ENCODE measurements around the gene CD86.

CD86 gene, protein sequence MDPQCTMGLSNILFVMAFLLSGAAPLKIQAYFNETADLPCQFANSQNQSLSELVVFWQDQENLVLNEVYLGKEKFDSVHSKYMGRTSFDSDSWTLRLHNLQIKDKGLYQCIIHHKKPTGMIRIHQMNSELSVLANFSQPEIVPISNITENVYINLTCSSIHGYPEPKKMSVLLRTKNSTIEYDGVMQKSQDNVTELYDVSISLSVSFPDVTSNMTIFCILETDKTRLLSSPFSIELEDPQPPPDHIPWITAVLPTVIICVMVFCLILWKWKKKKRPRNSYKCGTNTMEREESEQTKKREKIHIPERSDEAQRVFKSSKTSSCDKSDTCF

DNA sequence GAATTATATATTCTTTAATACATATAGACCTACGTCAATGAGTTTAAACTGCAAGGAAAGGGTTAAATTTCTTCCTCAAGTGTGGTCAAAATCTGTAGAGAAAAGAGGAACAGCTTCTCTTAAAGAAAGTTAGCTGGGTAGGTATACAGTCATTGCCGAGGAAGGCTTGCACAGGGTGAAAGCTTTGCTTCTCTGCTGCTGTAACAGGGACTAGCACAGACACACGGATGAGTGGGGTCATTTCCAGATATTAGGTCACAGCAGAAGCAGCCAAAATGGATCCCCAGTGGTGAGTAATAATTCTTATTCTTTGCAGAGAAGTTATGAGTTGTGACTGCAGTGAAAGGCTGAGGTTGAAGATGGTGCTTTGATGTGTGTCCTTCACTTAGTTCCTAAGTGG lies at the start of gene CD86:
TSS of gene CD86 (plus strand) at position 148 of the 400 bp plus-strand sequence. CDS start at position 276, 128 bp downstream.
- ChIA-PET POLR2A (no interaction called here), CTCF (no interaction called here)
- no peak for DNase-seq (ENCODE audit: extremely low spot score)
- TF ChIP-seq FOXA1 (IDR thresholded peaks at IDR 0.05) (no peak), ELF4 (IDR thresholded peaks at IDR 0.05) (no peak), HDGF (IDR thresholded peaks at IDR 0.05; ENCODE audit: borderline replicate concordance) (no peak), L3MBTL2 (conservative IDR thresholded peaks at IDR 0.05) (no peak), FOXM1 (IDR thresholded peaks at IDR 0.05; ENCODE audit: borderline replicate concordance) (no peak), ARNT (IDR thresholded peaks at IDR 0.05) (no peak), FOXK2 (IDR thresholded peaks at IDR 0.05) (no peak), SP1 (IDR thresholded peaks at IDR 0.05) (no peak), ZNF384 (IDR thresholded peaks at IDR 0.05) (no peak), NFRKB (IDR thresholded peaks at IDR 0.05) (no peak), SUZ12 (IDR thresholded peaks at IDR 0.05) (no peak), LEF1 (IDR thresholded peaks at IDR 0.05; ENCODE audit: borderline replicate concordance) (no peak), TARDBP (IDR thresholded peaks at IDR 0.05) (no peak), CTBP1 (IDR thresholded peaks at IDR 0.05; ENCODE audit: borderline replicate concordance) (no peak)
- TF ChIP-seq, protein P1, sequence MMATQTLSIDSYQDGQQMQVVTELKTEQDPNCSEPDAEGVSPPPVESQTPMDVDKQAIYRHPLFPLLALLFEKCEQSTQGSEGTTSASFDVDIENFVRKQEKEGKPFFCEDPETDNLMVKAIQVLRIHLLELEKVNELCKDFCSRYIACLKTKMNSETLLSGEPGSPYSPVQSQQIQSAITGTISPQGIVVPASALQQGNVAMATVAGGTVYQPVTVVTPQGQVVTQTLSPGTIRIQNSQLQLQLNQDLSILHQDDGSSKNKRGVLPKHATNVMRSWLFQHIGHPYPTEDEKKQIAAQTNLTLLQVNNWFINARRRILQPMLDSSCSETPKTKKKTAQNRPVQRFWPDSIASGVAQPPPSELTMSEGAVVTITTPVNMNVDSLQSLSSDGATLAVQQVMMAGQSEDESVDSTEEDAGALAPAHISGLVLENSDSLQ (IDR thresholded peaks at IDR 0.05): no peak

DNA sequence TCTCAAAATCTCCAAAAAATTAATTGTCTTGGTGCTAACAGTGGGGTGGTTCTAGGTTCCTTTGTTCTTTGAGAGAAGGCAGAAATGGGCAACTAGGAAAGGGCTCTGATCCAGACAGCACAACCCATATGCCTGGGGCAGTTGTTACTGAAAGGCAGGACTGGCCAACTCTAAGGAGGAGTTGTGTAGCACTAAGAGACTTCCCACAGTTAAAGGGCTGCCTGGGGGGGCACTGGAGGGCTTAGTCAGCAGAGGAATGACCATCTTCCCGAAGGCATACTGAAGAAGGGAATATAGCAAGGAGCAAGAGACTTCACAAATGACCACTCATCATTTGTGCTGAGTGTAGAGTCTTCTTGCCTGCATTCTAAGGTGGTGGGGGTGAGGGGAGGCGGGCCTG lies 48.9 kb upstream of the CD86 start:
- TF ChIP-seq FOXA1 (IDR thresholded peaks at IDR 0.05) (no peak), BHLHE40 (IDR thresholded peaks at IDR 0.05; ENCODE audit: borderline replicate concordance) (no peak), FOXM1 (IDR thresholded peaks at IDR 0.05; ENCODE audit: borderline replicate concordance) (no peak), NFRKB (IDR thresholded peaks at IDR 0.05) (no peak), TARDBP (IDR thresholded peaks at IDR 0.05) (no peak), ZNF384 (IDR thresholded peaks at IDR 0.05) (no peak), ARNT (IDR thresholded peaks at IDR 0.05) (no peak), SUZ12 (IDR thresholded peaks at IDR 0.05) (no peak), LEF1 (IDR thresholded peaks at IDR 0.05; ENCODE audit: borderline replicate concordance) (no peak), L3MBTL2 (conservative IDR thresholded peaks at IDR 0.05) (no peak), CTBP1 (IDR thresholded peaks at IDR 0.05; ENCODE audit: borderline replicate concordance) (no peak), HDGF (IDR thresholded peaks at IDR 0.05; ENCODE audit: borderline replicate concordance) (no peak), ELF4 (IDR thresholded peaks at IDR 0.05) (no peak), FOXK2 (IDR thresholded peaks at IDR 0.05) (no peak), SP1 (IDR thresholded peaks at IDR 0.05) (no peak)
- TF ChIP-seq, protein P1 (IDR thresholded peaks at IDR 0.05): no peak
- DNase-seq (ENCODE audit: extremely low spot score): no peak
- CTCF ChIA-PET: no interaction called here
- POLR2A ChIA-PET: no interaction called here

DNA sequence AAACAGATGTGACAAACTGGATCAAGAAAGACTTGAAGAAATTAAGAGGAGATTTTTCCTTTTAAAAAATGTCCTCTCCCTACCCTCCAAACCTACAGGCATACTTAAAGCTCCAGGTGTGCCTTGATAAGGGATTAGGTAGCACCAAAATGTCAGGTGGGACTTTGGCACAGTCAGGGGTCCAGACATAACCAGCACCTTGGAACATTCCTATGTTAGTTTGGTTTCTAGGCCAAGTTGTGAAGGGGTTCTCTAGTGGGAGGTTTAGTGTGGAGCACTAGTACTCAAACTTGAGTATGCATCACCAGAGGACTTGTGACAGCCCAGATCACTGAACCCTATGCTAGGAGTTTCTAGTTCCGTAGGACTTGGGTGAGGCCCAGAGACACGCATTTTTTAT lies 47.0 kb upstream of the CD86 start:
- POLR2A ChIA-PET: no interaction called here
- no peak for DNase-seq (ENCODE audit: extremely low spot score)
- TF ChIP-seq TARDBP (IDR thresholded peaks at IDR 0.05) (no peak), SP1 (IDR thresholded peaks at IDR 0.05) (no peak), BHLHE40 (IDR thresholded peaks at IDR 0.05; ENCODE audit: borderline replicate concordance) (no peak), FOXK2 (IDR thresholded peaks at IDR 0.05) (no peak), CTBP1 (IDR thresholded peaks at IDR 0.05; ENCODE audit: borderline replicate concordance) (no peak), SUZ12 (IDR thresholded peaks at IDR 0.05) (no peak)
- CTCF ChIA-PET: no interaction called here

DNA sequence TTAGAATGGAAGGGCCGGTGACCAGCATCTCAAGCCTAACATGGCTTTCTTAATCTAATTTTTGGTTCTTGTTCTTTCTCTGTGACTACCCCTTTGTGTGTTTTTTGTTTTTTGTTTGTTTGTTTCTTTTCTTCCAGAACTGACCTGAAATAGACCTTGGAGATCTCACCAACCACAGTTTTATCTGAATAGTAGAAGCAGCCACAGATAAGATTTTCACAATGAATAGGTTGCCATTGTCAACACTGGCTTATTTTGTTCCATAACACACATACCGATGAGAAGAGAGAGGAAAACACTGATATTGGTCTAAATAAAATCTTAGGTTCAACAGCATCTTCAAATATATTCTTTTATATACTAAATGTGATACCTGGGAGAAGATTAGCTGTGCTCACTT lies 44.7 kb upstream of the CD86 start:
- DNase-seq (ENCODE audit: extremely low spot score): no peak
- TF ChIP-seq FOXK2 (IDR thresholded peaks at IDR 0.05) (no peak), NFRKB (IDR thresholded peaks at IDR 0.05) (no peak), ARNT (IDR thresholded peaks at IDR 0.05) (no peak), TARDBP (IDR thresholded peaks at IDR 0.05) (no peak)
- ChIA-PET POLR2A (no interaction called here), CTCF (no interaction called here)

DNA sequence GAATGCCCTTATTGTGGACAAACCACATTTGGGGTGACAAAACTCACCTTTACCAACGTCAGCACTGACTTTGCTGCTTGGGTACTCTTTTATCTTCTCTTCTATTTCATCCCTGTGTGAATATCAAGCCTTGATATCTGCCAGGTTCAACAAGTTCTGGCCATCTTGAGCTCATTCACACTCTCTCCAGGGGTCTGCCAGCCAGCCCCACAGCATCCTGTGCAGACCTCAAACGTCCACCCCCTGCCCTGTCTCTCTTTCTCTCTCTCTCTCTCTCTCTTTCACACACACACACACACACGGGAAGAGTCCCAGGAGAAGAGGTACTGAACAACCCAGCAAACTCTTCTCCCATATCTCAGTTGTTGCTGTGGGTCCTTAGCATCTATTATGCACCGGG lies 43.8 kb upstream of the CD86 start:
- ChIA-PET POLR2A (no interaction called here), CTCF (interaction anchor here (0.6 kb wide), 1 partner anchor 257 kb away, joined by 5 read pairs; no protein-coding TSS in a partner anchor)
- DNase-seq (ENCODE audit: extremely low spot score): no peak
- no peak for TF ChIP-seq SUZ12 (IDR thresholded peaks at IDR 0.05)
- no peak for TF ChIP-seq BHLHE40 (IDR thresholded peaks at IDR 0.05; ENCODE audit: borderline replicate concordance)
- TF ChIP-seq ZNF384 (IDR thresholded peaks at IDR 0.05): no peak
- TF ChIP-seq NFRKB (IDR thresholded peaks at IDR 0.05): no peak
- TF ChIP-seq SP1 (IDR thresholded peaks at IDR 0.05): no peak
- TF ChIP-seq LEF1 (IDR thresholded peaks at IDR 0.05; ENCODE audit: borderline replicate concordance): no peak
- no peak for TF ChIP-seq FOXM1 (IDR thresholded peaks at IDR 0.05; ENCODE audit: borderline replicate concordance)
- no peak for TF ChIP-seq L3MBTL2 (conservative IDR thresholded peaks at IDR 0.05)
- no peak for TF ChIP-seq ARNT (IDR thresholded peaks at IDR 0.05)
- TF ChIP-seq FOXA1 (IDR thresholded peaks at IDR 0.05): no peak
- TF ChIP-seq ELF4 (IDR thresholded peaks at IDR 0.05): no peak
- no peak for TF ChIP-seq FOXK2 (IDR thresholded peaks at IDR 0.05)

DNA sequence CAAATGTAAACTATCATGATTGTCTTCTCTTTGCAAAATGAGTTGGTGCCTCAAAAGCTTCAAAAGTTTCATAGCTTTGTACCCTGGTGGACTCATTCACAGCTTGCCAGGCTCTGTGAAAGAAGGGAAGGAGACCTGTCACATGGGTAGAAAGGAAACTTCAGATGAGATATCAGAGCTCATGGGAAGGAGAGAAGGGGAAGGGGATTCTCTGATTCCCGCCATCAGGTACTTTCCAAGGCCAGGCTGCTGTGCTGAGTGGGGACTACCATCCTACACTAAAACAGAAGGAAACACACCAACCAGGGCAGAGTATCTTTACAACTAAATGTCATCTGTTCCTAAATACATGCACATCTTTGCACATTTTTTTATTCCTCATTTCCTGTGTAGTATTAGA lies 42.3 kb upstream of the CD86 start:
- no peak for DNase-seq (ENCODE audit: extremely low spot score)
- ChIA-PET POLR2A (no interaction called here), CTCF (no interaction called here)
- no peak for TF ChIP-seq SP1 (IDR thresholded peaks at IDR 0.05)
- TF ChIP-seq FOXK2 (IDR thresholded peaks at IDR 0.05): no peak
- no peak for TF ChIP-seq L3MBTL2 (conservative IDR thresholded peaks at IDR 0.05)
- TF ChIP-seq ELF4 (IDR thresholded peaks at IDR 0.05): no peak
- TF ChIP-seq TARDBP (IDR thresholded peaks at IDR 0.05): no peak

DNA sequence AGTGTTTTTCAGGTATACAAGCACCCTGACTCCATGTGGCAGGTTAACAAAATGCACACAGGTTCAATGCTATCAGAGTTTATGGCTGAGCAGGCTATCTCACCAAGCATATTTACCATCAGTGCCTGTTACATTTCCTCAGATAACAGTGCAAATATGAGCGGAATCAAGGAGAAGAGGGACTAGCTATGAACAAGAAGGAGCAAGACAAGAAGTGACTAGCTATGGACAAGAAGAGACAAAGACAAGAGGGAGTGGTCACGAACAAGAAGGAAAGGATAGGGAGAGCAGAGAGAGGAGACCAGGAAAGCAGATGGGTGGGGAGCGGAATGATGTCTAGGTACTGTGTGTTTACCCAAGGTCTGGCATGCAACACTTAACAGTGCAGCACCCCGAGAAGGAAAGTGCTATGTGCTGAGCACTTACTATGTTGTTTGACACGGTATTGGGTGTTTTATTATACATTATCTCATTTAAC lies 41.7 kb upstream of the CD86 start:
- DNase-seq (ENCODE audit: extremely low spot score): no peak
- ChIA-PET CTCF (interaction anchor here (0.7 kb wide), 1 partner anchor 18 kb away, joined by 3 read pairs; no protein-coding TSS in a partner anchor), POLR2A (no interaction called here)
- TF ChIP-seq NFRKB (IDR thresholded peaks at IDR 0.05) (no peak), ZNF384 (IDR thresholded peaks at IDR 0.05) (no peak), LEF1 (IDR thresholded peaks at IDR 0.05; ENCODE audit: borderline replicate concordance) (no peak), SP1 (IDR thresholded peaks at IDR 0.05) (no peak), HDGF (IDR thresholded peaks at IDR 0.05; ENCODE audit: borderline replicate concordance) (no peak)
- TF ChIP-seq, protein P1 (IDR thresholded peaks at IDR 0.05): no peak

Data from HEK293T (cell line).